Esophagus squamous epithelium (tissue), 4 donors: ENCODE data around the gene MEIS1.

Experiments
- POLR2A ChIP-seq, 4 donors: fragments of 450-650 bp; IDR thresholded peaks; one replicate each; pipeline ENCODE4 v1.6.1; 2017; ENCODE audit warnings: antibody characterized with exemption in 4 of 4, mild to moderate bottlenecking in 4 of 4, moderate library complexity in 3 of 4
- TF ChIP-seq, protein P1 (sequence below), 6 experiments: fragments of 450-650 bp in 4 of 6; fragments of 200-600 bp in 2 of 6; sonication (generic) in 2 of 6; IDR thresholded peaks; one replicate each; pipeline ENCODE4 v1.5.1; 2016 to 2019; ENCODE audit warnings: antibody characterized with exemption in 6 of 6, mild to moderate bottlenecking in 4 of 6, moderate library complexity in 4 of 6

DNA sequence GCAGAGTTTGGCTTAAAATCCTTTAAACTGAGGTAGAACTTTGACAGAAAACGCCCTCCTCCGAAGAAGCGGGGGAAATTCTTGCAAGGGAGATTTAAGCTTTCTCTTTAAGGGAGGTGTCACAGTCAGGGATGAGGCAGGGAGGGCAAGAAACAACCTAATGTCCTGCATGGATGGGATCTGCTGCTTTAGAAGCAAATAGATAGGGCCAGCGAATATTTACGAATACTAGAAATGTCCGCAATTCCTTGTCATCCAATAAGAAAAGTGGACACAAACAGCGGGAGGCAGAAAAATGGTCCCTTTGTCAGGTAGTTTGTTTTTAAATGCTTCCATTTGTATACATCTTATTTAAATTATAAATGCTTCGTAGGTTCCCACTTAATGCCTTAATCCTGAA, 12.0 kb downstream of the MEIS1 start:
- TF ChIP-seq, protein P1, sequence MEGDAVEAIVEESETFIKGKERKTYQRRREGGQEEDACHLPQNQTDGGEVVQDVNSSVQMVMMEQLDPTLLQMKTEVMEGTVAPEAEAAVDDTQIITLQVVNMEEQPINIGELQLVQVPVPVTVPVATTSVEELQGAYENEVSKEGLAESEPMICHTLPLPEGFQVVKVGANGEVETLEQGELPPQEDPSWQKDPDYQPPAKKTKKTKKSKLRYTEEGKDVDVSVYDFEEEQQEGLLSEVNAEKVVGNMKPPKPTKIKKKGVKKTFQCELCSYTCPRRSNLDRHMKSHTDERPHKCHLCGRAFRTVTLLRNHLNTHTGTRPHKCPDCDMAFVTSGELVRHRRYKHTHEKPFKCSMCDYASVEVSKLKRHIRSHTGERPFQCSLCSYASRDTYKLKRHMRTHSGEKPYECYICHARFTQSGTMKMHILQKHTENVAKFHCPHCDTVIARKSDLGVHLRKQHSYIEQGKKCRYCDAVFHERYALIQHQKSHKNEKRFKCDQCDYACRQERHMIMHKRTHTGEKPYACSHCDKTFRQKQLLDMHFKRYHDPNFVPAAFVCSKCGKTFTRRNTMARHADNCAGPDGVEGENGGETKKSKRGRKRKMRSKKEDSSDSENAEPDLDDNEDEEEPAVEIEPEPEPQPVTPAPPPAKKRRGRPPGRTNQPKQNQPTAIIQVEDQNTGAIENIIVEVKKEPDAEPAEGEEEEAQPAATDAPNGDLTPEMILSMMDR (IDR thresholded peaks at IDR 0.05), result no peak
- no peak for TF ChIP-seq POLR2A (IDR thresholded peaks at IDR 0.05)
